HepG2 (cell line): ENCODE measurements around the gene MPI. TPM values are rescaled to one million over a fixed set of nuclear protein-coding genes. Genes with fewer than 3 reads are reported as not detected.

Source experiments
- ARID2 ChIP-seq: sonication (generic); formaldehyde crosslinking; IDR thresholded peaks from 2 replicates; pipeline ENCODE4 v1.8.1; 2022; ENCODE audit warnings: mild to moderate bottlenecking, missing genetic modification reagents, borderline replicate concordance
- ARID5B ChIP-seq: IDR thresholded peaks from 2 replicates; pipeline ENCODE4 v1.4.0; 2020; ENCODE audit warnings: mild to moderate bottlenecking, missing genetic modification reagents
- CCDC6 ChIP-seq: sonication (generic); formaldehyde crosslinking; IDR thresholded peaks from 2 replicates; pipeline ENCODE4 v1.8.1; 2022; ENCODE audit warnings: mild to moderate bottlenecking, missing genetic modification reagents, moderate library complexity
- CSRNP1 ChIP-seq: sonication (generic); formaldehyde crosslinking; IDR thresholded peaks from 2 replicates; pipeline ENCODE4 v1.8.1; 2023; ENCODE audit warnings: mild to moderate bottlenecking, missing genetic modification reagents
- MBD4 ChIP-seq: IDR thresholded peaks from 2 replicates; pipeline ENCODE4 v1.6.1; 2012; ENCODE audit warnings: low read length, inconsistent platforms, borderline replicate concordance
- MYC ChIP-seq: sonication (generic); formaldehyde crosslinking; IDR thresholded peaks from 2 replicates; pipeline ENCODE4 v1.9.0; 2021; ENCODE audit warnings: missing genetic modification reagents, borderline replicate concordance
- NFIC ChIP-seq: IDR thresholded peaks from 2 replicates; pipeline ENCODE4 v1.6.1; 2012; ENCODE audit warnings: mild to moderate bottlenecking, low read length, inconsistent platforms
- NFYC ChIP-seq: IDR thresholded peaks from 2 replicates; pipeline ENCODE4 v1.6.1; 2016; ENCODE audit warnings: missing genetic modification reagents, missing compliant biosample characterization
- SALL1 ChIP-seq: sonication (generic); formaldehyde crosslinking; IDR thresholded peaks from 2 replicates; pipeline ENCODE4 v1.8.0; 2022; ENCODE audit warnings: mild to moderate bottlenecking, missing genetic modification reagents
- U2AF1 ChIP-seq: fragments of 200-400 bp; formaldehyde crosslinking; optimal IDR thresholded peaks from 2 replicates; pipeline ENCODE3; 2017; ENCODE audit warnings: mild to moderate bottlenecking, low read depth, low read length
- USF2 ChIP-seq, 2 experiments: sonication (generic) in 1 of 2; formaldehyde crosslinking in 1 of 2; IDR thresholded peaks; 2 replicates each; pipeline versions ENCODE4 v1.5.1 to v1.6.1; 2011 to 2020; ENCODE audit warnings: borderline replicate concordance in 1 of 2, low read depth in 1 of 2, low read length in 1 of 2, mild to moderate bottlenecking in 1 of 2, missing genetic modification reagents in 1 of 2, moderate library complexity in 1 of 2
- ZBTB38 ChIP-seq: sonication (generic); formaldehyde crosslinking; IDR thresholded peaks from 2 replicates; pipeline ENCODE4 v1.5.1; 2020; ENCODE audit warnings: mild to moderate bottlenecking, missing genetic modification reagents
- ZNF230 ChIP-seq: sonication (generic); formaldehyde crosslinking; IDR thresholded peaks from 2 replicates; pipeline ENCODE4 v1.4.0; 2020; ENCODE audit warnings: mild to moderate bottlenecking, missing genetic modification reagents
- ZNF234 ChIP-seq: sonication (generic); formaldehyde crosslinking; conservative IDR thresholded peaks from 2 replicates; pipeline ENCODE4 v1.5.1; 2020; ENCODE audit warnings: mild to moderate bottlenecking, missing genetic modification reagents
- ZNF564 ChIP-seq: sonication (generic); formaldehyde crosslinking; IDR thresholded peaks from 2 replicates; pipeline ENCODE4 v1.8.1; 2023; ENCODE audit warnings: mild to moderate bottlenecking, missing genetic modification reagents
- ZNF567 ChIP-seq: sonication (generic); formaldehyde crosslinking; IDR thresholded peaks from 2 replicates; pipeline ENCODE4 v1.8.1; 2023; ENCODE audit warnings: mild to moderate bottlenecking, missing genetic modification reagents, borderline replicate concordance
- ZNF580 ChIP-seq: IDR thresholded peaks from 2 replicates; pipeline ENCODE4 v1.6.1; 2016; ENCODE audit warnings: low read depth, borderline replicate concordance
- ZNF740 ChIP-seq: sonication (generic); formaldehyde crosslinking; IDR thresholded peaks from 2 replicates; pipeline ENCODE4 v1.4.0; 2020; ENCODE audit warnings: missing genetic modification reagents
- ZNF891 ChIP-seq: sonication (generic); formaldehyde crosslinking; IDR thresholded peaks from 2 replicates; pipeline ENCODE4 v1.5.0; 2020; ENCODE audit warnings: mild to moderate bottlenecking, missing genetic modification reagents
- polyA plus RNA-seq, 8 experiments: library from polyadenylated mRNA; depleted of rRNA in 3 of 8; stranded (reverse) in 7 of 8; unstranded in 1 of 8; fragments of >200 nt; fragmentation: Illumina TruSeq in 4 of 8; extraction: Trizol in 4 of 8; gene quantifications; 2 replicates each; pipeline versions ENCODE4 v1.2.1 to v1.2.3, GENCODE V29; 2011 to 2016; ENCODE audit warnings: low read depth in 4 of 8, missing spikeins in 1 of 8, mixed read lengths in 1 of 8; ENCODE audit not compliant: insufficient read depth in 1 of 8
- total RNA-seq, 5 experiments: library from RNA; depleted of rRNA; stranded (reverse); fragments of >200 nt; fragmentation: Illumina TruSeq; extraction: Trizol; gene quantifications; 2 replicates each; pipeline ENCODE4 v1.2.3, GENCODE V29; 2016; ENCODE audit warnings: low read depth in 1 of 5

The MPI gene
- total and polyA plus RNA-seq, 2 of the 13 experiments (the other 11 are each of a cell fraction or from before 2014, with no cell fraction given) = 36.9 to 63.5 TPM

- TF ChIP-seq CSRNP1 (CRISPR knock-in tag) (peak; percentile 87), ARID5B (no peak), ZNF567 (no peak), USF2 (IDR thresholded peaks at IDR 0.05; ENCODE audit: low read depth, low read length) (peak; percentile 55; the same call in 1 of the 2 replicates), USF2 (CRISPR knock-in tag; IDR thresholded peaks at IDR 0.05; ENCODE audit: borderline replicate concordance) (peak; percentile 57; the same call in 1 of the 2 replicates), CCDC6 (CRISPR knock-in tag) (0 out of 2 replicates have a peak, but pooled peaks have one; percentile 63), ZNF234 (CRISPR knock-in tag) (0 out of 2 replicates have a peak, but pooled peaks have one; percentile 57), SALL1 (peak; percentile 54; the same call in 1 of the 2 replicates), MBD4 (no peak), NFYC (CRISPR knock-in tag) (peak; percentile 49), ZNF740 (CRISPR knock-in tag) (no peak), ZNF230 (CRISPR knock-in tag) (peak; percentile 63; the same call in 1 of the 2 replicates), NFIC (no peak), U2AF1 (no peak), ZNF891 (CRISPR knock-in tag) (no peak), ZBTB38 (CRISPR knock-in tag) (peak; percentile 56), MYC (peak; percentile 91), ZNF580 (CRISPR knock-in tag) (peak; percentile 23; the same call in 1 of the 2 replicates), ZNF564 (CRISPR knock-in tag) (peak; percentile 46; the same call in 1 of the 2 replicates), ARID2 (CRISPR knock-in tag) (peak; percentile 52; the same call in 1 of the 2 replicates)
Measured at GRCh38 chr15:74842581-74843444, 47.0 kb upstream of the MPI start, which contains the start of gene ULK3 (continued).
